Uterus (tissue), 2 donors: ENCODE results near the gene STK25.
"Not testable (repeated sequence)": the region's sequence is repeated elsewhere in the genome, so short reads cannot be mapped to it uniquely, and the experiment has no call there.

Experiments used
- POLR2A ChIP-seq, 2 donors: fragments of 450-650 bp; IDR thresholded peaks; one replicate each; pipeline ENCODE4 v1.6.1; 2016; ENCODE audit warnings: antibody characterized with exemption in 2 of 2, mild to moderate bottlenecking in 1 of 2, moderate library complexity in 1 of 2
- TF ChIP-seq, protein P1 (sequence below), 4 experiments: fragments of 200-600 bp in 2 of 4; fragments of 450-650 bp in 2 of 4; sonication (generic) in 2 of 4; IDR thresholded peaks; one replicate each; pipeline ENCODE4 v1.5.1; 2016 to 2019; ENCODE audit warnings: antibody characterized with exemption in 4 of 4, mild to moderate bottlenecking in 2 of 4, moderate library complexity in 1 of 4

DNA sequence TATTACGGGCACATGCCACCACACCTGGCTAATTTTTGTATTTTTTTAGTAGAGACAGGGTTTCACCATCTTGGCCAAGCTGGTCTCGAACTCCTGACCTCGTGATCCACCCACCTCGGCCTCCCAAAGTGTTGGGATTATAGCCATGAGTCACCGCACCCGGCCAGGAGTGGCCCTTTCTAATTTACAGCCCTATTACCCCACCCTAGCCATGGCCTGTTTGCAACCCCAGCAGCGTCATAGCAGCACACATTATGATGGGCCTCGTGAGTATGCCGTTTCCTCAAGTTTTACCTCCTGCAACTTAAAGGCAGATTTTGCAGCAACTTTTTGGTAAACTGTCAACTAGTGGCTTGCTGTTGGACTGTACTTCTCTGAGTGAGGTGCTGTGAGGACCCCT is 54.5 kb downstream of the STK25 start:
- TF ChIP-seq, protein P1, sequence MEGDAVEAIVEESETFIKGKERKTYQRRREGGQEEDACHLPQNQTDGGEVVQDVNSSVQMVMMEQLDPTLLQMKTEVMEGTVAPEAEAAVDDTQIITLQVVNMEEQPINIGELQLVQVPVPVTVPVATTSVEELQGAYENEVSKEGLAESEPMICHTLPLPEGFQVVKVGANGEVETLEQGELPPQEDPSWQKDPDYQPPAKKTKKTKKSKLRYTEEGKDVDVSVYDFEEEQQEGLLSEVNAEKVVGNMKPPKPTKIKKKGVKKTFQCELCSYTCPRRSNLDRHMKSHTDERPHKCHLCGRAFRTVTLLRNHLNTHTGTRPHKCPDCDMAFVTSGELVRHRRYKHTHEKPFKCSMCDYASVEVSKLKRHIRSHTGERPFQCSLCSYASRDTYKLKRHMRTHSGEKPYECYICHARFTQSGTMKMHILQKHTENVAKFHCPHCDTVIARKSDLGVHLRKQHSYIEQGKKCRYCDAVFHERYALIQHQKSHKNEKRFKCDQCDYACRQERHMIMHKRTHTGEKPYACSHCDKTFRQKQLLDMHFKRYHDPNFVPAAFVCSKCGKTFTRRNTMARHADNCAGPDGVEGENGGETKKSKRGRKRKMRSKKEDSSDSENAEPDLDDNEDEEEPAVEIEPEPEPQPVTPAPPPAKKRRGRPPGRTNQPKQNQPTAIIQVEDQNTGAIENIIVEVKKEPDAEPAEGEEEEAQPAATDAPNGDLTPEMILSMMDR (IDR thresholded peaks at IDR 0.05): not testable (repeated sequence)
- not testable (repeated sequence) for TF ChIP-seq POLR2A (IDR thresholded peaks at IDR 0.05)
